ENCODE measurements around the gene MAGI2. TPM values are rescaled to one million over a fixed set of nuclear protein-coding genes. Genes with fewer than 3 reads are reported as not detected.
A peak's percentile ranks its signal among the peaks of the same experiment; 100 is the strongest.
"Not testable (repeated sequence)": the region's sequence is repeated elsewhere in the genome, so short reads cannot be mapped to it uniquely, and the experiment has no call there.

MAGI2 gene
- total RNA-seq, 6 experiments from 2014 or later: 7.1 to 9.8 (median 8.5) TPM

- H3K27me3 Mint-ChIP-seq (ENCODE audit: insufficient read depth): peaks cover 3% of the 10 kb centered on the region
- H3K4me3 Mint-ChIP-seq: no peak overlapping the region
- no peak for DNase-seq
- no peaks in the 10 kb centered on the region for H3K4me1 Mint-ChIP-seq (ENCODE audit: low read depth)
- H3K36me3 Mint-ChIP-seq (ENCODE audit: low read depth): no peaks in the 10 kb centered on the region
- no peak for TF ChIP-seq CTCF (IDR thresholded peaks at IDR 0.05)
- no peak overlapping the region for H3K27ac Mint-ChIP-seq
- H3K9me3 Mint-ChIP-seq: peaks cover 3% of the 10 kb centered on the region; the same call in 1 of the 2 replicates
Observed at GRCh38 chr7:78002715-78003114, 1450.8 kb downstream of the MAGI2 start.

GRCh38 chr7:78002021-78002420 lies 1451.4 kb downstream of the MAGI2 start:
- Mint-ChIP-seq H3K36me3 (ENCODE audit: low read depth) (no peaks in the 10 kb centered on the region), H3K27ac (no peak overlapping the region), H3K27me3 (ENCODE audit: insufficient read depth) (peaks cover 3% of the 10 kb centered on the region), H3K4me3 (no peak overlapping the region), H3K9me3 (peaks cover 3% of the 10 kb centered on the region; the same call in 1 of the 2 replicates), H3K4me1 (ENCODE audit: low read depth) (no peaks in the 10 kb centered on the region)
- DNase-seq: no peak
- TF ChIP-seq CTCF (IDR thresholded peaks at IDR 0.05): no peak

- peaks cover 12% of the 10 kb centered on the region for H3K4me1 Mint-ChIP-seq (ENCODE audit: low read depth)
- H3K27me3 Mint-ChIP-seq (ENCODE audit: insufficient read depth); H3K36me3 Mint-ChIP-seq (ENCODE audit: low read depth); DNase-seq; H3K9me3 Mint-ChIP-seq; H3K4me3 Mint-ChIP-seq; H3K27ac Mint-ChIP-seq: not testable (repeated sequence)
Observed at GRCh38 chr7:77999168-77999567, 1454.3 kb downstream of the MAGI2 start.

GRCh38 chr7:77995717-77996116 lies 1457.8 kb downstream of the MAGI2 start:
- Mint-ChIP-seq H3K4me1 (ENCODE audit: low read depth) (peaks cover 12% of the 10 kb centered on the region), H3K9me3 (peaks cover 3% of the 10 kb centered on the region; the same call in 1 of the 2 replicates), H3K27me3 (ENCODE audit: insufficient read depth) (peaks cover 12% of the 10 kb centered on the region), H3K36me3 (ENCODE audit: low read depth) (no peaks in the 10 kb centered on the region), H3K27ac (peak overlapping the region; percentile 61; the same call in 1 of the 2 replicates), H3K4me3 (peak overlapping the region; percentile 61)
- peak; percentile 14 for DNase-seq
- TF ChIP-seq CTCF (IDR thresholded peaks at IDR 0.05): peak; percentile 49

- Mint-ChIP-seq H3K9me3 (peaks cover 3% of the 10 kb centered on the region; the same call in 1 of the 2 replicates), H3K27me3 (ENCODE audit: insufficient read depth) (peaks cover 12% of the 10 kb centered on the region), H3K27ac (no peak overlapping the region), H3K4me1 (ENCODE audit: low read depth) (peaks cover 16% of the 10 kb centered on the region), H3K36me3 (ENCODE audit: low read depth) (peaks cover 6% of the 10 kb centered on the region; the same call in 1 of the 2 replicates), H3K4me3 (no peak overlapping the region)
- DNase-seq: no peak
- no peak for TF ChIP-seq CTCF (IDR thresholded peaks at IDR 0.05)
Observed at GRCh38 chr7:77993838-77994237, 1459.6 kb downstream of the MAGI2 start.

GRCh38 chr7:77991656-77992055 lies 1461.8 kb downstream of the MAGI2 start:
- no peaks in the 10 kb centered on the region for H3K9me3 Mint-ChIP-seq
- H3K27me3 Mint-ChIP-seq (ENCODE audit: insufficient read depth): peaks cover 8% of the 10 kb centered on the region
- no peak overlapping the region for H3K4me3 Mint-ChIP-seq
- peaks cover 16% of the 10 kb centered on the region for H3K4me1 Mint-ChIP-seq (ENCODE audit: low read depth)
- H3K27ac Mint-ChIP-seq: no peak overlapping the region
- DNase-seq: no peak
- TF ChIP-seq CTCF (IDR thresholded peaks at IDR 0.05): no peak
- H3K36me3 Mint-ChIP-seq (ENCODE audit: low read depth): peaks cover 6% of the 10 kb centered on the region; the same call in 1 of the 2 replicates

All from HFFc6 (cell line).